GM18868 (cell line): Measurements from ENCODE around the gene PTPRN2.

Source experiments
- ATAC-seq: cut with Tn5 transposase; IDR thresholded peaks from one replicate; pipeline ENCODE4 v1.9.1; 2021; ENCODE audit warnings: mild to moderate bottlenecking, moderate library complexity; ENCODE audit not compliant: unreplicated experiment

PTPRN2 gene

GRCh38 chr7:158112571-158113320, 474.9 kb downstream of the PTPRN2 start:
- no peak for ATAC-seq

- no peak for ATAC-seq
Observed at GRCh38 chr7:158111906-158112570, 475.6 kb downstream of the PTPRN2 start.

- ATAC-seq: no peak
Observed at GRCh38 chr7:158111049-158111751, 476.4 kb downstream of the PTPRN2 start.

GRCh38 chr7:158110661-158111048, 477.0 kb downstream of the PTPRN2 start:
- ATAC-seq: no peak

- ATAC-seq: no peak
Observed at GRCh38 chr7:158110034-158110590, 477.5 kb downstream of the PTPRN2 start.

GRCh38 chr7:158109364-158110033, 478.1 kb downstream of the PTPRN2 start:
- no peak for ATAC-seq

GRCh38 chr7:158108646-158109293, 478.9 kb downstream of the PTPRN2 start:
- ATAC-seq: no peak

GRCh38 chr7:158107806-158108205, 479.8 kb downstream of the PTPRN2 start:
- no peak for ATAC-seq

- no peak for ATAC-seq
Observed at GRCh38 chr7:158106272-158106671, 481.4 kb downstream of the PTPRN2 start.

- ATAC-seq: no peak
Observed at GRCh38 chr7:158103378-158103777, 484.2 kb downstream of the PTPRN2 start.

- ATAC-seq: no peak
Observed at GRCh38 chr7:158102897-158103296, 484.7 kb downstream of the PTPRN2 start.

GRCh38 chr7:158101821-158102450, 485.7 kb downstream of the PTPRN2 start:
- ATAC-seq: no peak

GRCh38 chr7:158098125-158099030, 489.2 kb downstream of the PTPRN2 start:
- no peak for ATAC-seq

- ATAC-seq: no peak
Observed at GRCh38 chr7:158097453-158098124, 490.0 kb downstream of the PTPRN2 start.

- ATAC-seq: no peak
Observed at GRCh38 chr7:158097106-158097452, 490.5 kb downstream of the PTPRN2 start.

- ATAC-seq: no peak
Observed at GRCh38 chr7:158096582-158096981, 491.0 kb downstream of the PTPRN2 start.

- ATAC-seq: no peak
Observed at GRCh38 chr7:158094671-158095226, 492.9 kb downstream of the PTPRN2 start.

- ATAC-seq: no peak
Observed at GRCh38 chr7:158094046-158094445, 493.6 kb downstream of the PTPRN2 start.
